ENCODE measurements around the gene MAPK12.

MAPK12 gene

DNA sequence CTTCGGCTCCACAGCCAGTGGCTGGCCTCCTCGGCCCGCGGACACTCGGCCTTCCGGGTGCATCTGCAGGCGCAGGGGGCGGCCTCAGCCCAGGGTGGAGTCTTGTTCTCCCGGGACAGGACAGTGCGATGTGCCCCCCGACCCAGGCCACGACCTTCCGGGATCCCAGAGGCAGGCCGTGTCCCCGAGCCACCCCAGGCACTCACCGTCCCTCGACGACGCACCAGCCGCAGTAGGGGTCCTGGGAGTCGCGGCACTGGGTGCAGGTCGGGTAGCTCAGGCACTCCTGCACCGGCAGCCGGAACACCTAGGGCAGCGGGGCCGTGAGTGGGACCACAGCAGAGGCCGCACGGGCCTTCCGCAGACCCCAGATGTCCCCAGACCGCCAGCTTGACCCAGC lies 26.2 kb upstream of the MAPK12 start:
- Histone ChIP-seq H3K36me3 (ENCODE audit: control insufficient read depth, insufficient read depth, low read length) (peaks cover 68% of the 10 kb centered on the region), H3K9ac (ENCODE audit: low read depth, low read length) (no peak overlapping the region), H3K27me3 (ENCODE audit: control insufficient read depth, insufficient read depth, low read length) (no peaks in the 10 kb centered on the region)

DNA sequence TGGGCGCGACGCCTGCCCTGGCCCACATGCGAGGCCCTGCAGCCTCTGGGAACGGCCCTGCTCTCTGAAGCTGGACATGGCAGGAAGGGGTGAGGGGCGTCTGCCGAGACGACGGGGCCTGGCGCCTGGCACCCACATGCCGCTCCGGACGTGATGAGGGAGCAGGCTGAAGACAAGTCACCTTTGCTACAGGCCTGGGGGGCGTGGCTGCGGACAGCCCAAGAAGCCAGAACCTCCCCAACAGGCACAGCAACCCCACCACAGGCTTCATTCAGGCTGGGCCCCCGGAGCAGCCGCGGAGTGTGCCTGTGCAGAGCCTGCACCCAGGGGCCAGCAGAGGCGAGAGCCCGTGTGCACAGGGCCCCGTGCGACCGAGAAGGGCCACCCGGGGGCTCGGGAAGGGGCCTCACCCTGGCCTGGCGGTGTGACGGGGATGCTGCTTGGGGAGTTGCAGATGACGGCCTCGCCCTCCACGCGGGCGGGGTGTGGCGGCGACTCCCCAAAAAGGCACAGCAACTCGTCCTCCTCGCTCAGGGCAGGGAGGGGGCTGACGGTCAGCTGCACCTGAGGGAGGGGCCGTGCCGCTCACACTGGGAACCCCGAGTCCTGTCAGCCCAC lies 25.3 kb upstream of the MAPK12 start:
- H3K4me1 ChIP-seq (ENCODE audit: control insufficient read depth, insufficient read depth, low read length) = no peaks in the 10 kb centered on the region
- H3K27me3 ChIP-seq (ENCODE audit: control insufficient read depth, insufficient read depth, low read length) = no peaks in the 10 kb centered on the region
- H3K27ac ChIP-seq (ENCODE audit: low read depth, low read length) = no peak overlapping the region
- H3K9ac ChIP-seq (ENCODE audit: low read depth, low read length) = no peak overlapping the region
- no peak overlapping the region for H3K4me3 ChIP-seq (ENCODE audit: low read depth, low read length)
- H3K9me3 ChIP-seq (ENCODE audit: control insufficient read depth, insufficient read depth, low read length) = no peaks in the 10 kb centered on the region
- H3K36me3 ChIP-seq (ENCODE audit: control insufficient read depth, insufficient read depth, low read length) = peaks cover 77% of the 10 kb centered on the region

More for the DNA sequence above, 26.2 kb upstream of the MAPK12 start:
- Histone ChIP-seq H3K9me3 (ENCODE audit: control insufficient read depth, insufficient read depth, low read length) (no peaks in the 10 kb centered on the region), H3K27ac (ENCODE audit: low read depth, low read length) (no peak overlapping the region), H3K4me3 (ENCODE audit: low read depth, low read length) (no peak overlapping the region), H3K4me1 (ENCODE audit: control insufficient read depth, insufficient read depth, low read length) (peaks cover 3% of the 10 kb centered on the region)

DNA sequence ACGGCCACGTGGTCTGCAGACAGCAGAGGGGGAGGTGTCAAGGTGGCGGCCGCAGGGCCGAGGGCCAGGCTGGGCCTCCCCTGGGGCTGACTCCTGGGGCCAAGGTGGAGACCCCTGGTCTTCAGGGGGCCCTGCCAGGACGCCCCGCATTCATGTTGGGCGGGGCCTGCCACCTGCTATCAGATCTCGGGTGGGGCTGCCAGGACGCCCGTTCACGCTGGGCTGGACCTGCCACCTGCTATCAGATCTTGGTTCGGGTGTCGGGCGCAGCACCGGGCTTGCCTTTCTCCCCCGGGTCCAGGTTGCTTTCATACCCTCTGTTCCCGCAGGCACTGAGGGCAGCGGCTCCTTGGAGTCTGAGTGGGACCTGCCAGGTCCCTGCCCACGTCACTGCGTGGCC lies 24.8 kb upstream of the MAPK12 start:
- Histone ChIP-seq H3K27ac (ENCODE audit: low read depth, low read length) (no peak overlapping the region), H3K9ac (ENCODE audit: low read depth, low read length) (no peak overlapping the region), H3K4me3 (ENCODE audit: low read depth, low read length) (no peak overlapping the region), H3K36me3 (ENCODE audit: control insufficient read depth, insufficient read depth, low read length) (peaks cover 78% of the 10 kb centered on the region), H3K9me3 (ENCODE audit: control insufficient read depth, insufficient read depth, low read length) (no peaks in the 10 kb centered on the region), H3K4me1 (ENCODE audit: control insufficient read depth, insufficient read depth, low read length) (no peaks in the 10 kb centered on the region), H3K27me3 (ENCODE audit: control insufficient read depth, insufficient read depth, low read length) (no peaks in the 10 kb centered on the region)

DNA sequence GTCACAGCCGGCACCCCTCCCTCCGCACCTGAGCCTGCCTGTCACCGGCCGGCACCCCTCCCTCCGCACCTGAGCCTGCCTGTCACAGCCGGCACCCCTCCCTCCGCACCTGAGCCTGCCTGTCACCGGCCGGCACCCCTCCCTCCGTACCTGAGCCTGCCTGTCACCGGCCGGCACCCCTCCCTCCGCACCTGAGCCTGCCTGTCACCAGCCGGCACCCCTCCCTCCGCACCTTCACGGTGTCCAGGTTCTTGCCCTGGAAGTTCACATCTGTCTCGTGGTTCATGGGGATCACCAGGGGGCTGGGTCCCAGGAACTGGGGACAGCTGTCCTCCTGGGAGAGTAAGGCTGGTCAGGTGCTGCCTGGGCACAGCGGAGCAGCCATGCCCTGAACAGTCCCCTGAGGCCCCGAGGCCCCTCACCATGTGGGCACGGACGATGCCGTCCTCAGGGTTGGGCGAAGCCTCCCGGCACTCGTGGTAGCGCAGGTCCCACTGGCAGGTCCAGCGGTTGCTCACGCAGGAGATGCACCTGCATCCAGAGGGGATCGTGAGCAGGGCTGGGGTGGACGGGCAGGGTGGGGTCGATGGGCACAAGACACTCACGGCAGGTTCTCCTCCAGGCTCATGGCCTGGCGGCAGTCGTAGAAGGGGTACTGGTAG lies 24.2 kb upstream of the MAPK12 start:
- Histone ChIP-seq H3K4me3 (ENCODE audit: low read depth, low read length) (no peak overlapping the region), H3K27ac (ENCODE audit: low read depth, low read length) (no peak overlapping the region), H3K4me1 (ENCODE audit: control insufficient read depth, insufficient read depth, low read length) (no peaks in the 10 kb centered on the region), H3K27me3 (ENCODE audit: control insufficient read depth, insufficient read depth, low read length) (no peaks in the 10 kb centered on the region), H3K9ac (ENCODE audit: low read depth, low read length) (no peak overlapping the region), H3K9me3 (ENCODE audit: control insufficient read depth, insufficient read depth, low read length) (no peaks in the 10 kb centered on the region), H3K36me3 (ENCODE audit: control insufficient read depth, insufficient read depth, low read length) (peaks cover 81% of the 10 kb centered on the region)

DNA sequence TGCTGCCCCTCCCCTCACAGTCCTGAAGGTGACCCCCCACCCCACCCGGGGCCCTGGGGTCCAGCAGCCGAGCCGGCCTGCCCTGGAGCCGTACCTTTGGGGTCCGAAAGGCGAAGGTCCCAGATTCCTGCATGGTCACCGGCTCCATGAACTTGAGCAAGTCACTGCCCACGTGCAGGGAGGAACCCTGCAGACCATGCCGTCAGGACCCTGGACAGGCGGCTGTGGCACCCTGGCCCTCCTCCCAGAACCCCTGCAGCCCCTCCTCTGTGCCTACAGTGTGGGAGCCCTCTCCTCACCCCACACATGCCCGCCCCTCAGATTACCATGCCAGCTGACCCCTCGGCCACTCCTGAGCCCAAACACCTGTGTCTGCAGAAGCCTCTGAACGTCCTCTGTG lies 23.0 kb upstream of the MAPK12 start:
- H3K36me3 ChIP-seq (ENCODE audit: control insufficient read depth, insufficient read depth, low read length) = peaks cover 82% of the 10 kb centered on the region
- H3K4me3 ChIP-seq (ENCODE audit: low read depth, low read length) = no peak overlapping the region
- no peaks in the 10 kb centered on the region for H3K27me3 ChIP-seq (ENCODE audit: control insufficient read depth, insufficient read depth, low read length)
- H3K4me1 ChIP-seq (ENCODE audit: control insufficient read depth, insufficient read depth, low read length) = no peaks in the 10 kb centered on the region
- no peaks in the 10 kb centered on the region for H3K9me3 ChIP-seq (ENCODE audit: control insufficient read depth, insufficient read depth, low read length)
- no peak overlapping the region for H3K9ac ChIP-seq (ENCODE audit: low read depth, low read length)
- H3K27ac ChIP-seq (ENCODE audit: low read depth, low read length) = no peak overlapping the region

DNA sequence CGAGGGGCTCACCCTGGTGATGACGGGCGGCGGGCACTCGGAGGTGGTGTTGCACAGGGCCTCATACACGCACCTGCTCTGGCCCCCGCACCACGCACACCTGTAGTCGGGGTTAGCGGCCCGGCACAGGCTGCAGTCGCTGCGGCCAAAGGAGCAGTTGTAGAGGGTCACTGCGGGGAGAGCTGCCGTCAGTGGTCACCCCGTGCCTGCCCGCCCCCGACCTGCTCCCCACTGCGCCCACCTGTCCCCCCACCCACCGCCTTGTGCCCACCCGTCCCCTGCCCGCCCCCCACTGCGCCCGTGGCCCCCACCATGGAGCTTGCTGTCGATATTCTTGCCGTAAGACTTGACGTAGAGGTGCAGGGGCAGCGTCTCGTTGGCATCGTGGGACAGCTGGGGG lies 22.3 kb upstream of the MAPK12 start:
- no peaks in the 10 kb centered on the region for H3K27me3 ChIP-seq (ENCODE audit: control insufficient read depth, insufficient read depth, low read length)
- no peak overlapping the region for H3K27ac ChIP-seq (ENCODE audit: low read depth, low read length)

DNA sequence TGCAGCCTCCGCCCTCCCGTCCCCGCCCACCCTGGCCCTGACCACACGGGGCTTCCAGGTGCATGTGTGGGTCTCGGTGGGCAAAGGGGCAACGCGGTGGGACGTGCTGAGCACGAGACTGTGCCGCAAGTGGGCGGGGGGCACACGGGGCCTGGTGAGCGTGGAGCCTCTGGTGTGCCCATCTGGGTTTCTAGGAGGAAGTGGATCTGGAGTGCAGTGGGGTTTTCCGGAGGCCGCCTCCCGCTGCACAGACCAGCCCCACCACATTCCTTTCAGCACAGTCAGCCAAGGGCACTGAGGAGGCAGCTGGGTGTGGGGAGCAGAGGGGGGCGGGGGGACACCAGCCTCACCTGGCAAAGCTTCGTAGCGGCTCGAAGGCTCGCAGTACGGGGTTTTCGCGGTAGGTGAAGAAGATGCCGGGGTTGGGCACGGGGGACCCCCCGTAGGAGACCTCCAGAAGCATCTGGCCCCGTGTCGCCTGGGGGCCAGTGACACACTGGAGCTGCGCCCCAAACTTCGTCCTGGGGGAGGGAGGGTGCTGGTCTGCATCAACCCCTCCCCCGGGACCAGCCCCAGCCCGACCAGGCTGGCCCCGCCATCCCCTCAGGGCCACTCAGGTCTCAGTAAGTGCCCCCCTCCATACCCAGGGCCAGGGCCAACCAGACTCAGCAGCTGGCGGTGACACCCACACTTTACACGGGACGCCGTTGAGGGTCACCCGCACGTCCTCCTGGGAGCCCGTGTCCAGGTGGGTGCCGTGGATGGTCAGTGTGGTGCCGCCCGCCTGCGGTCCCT lies 21.1 kb upstream of the MAPK12 start:
- Histone ChIP-seq H3K27me3 (ENCODE audit: control insufficient read depth, insufficient read depth, low read length) (no peaks in the 10 kb centered on the region), H3K4me3 (ENCODE audit: low read depth, low read length) (no peak overlapping the region), H3K27ac (ENCODE audit: low read depth, low read length) (no peak overlapping the region), H3K36me3 (ENCODE audit: control insufficient read depth, insufficient read depth, low read length) (peaks cover 83% of the 10 kb centered on the region), H3K4me1 (ENCODE audit: control insufficient read depth, insufficient read depth, low read length) (no peaks in the 10 kb centered on the region), H3K9ac (ENCODE audit: low read depth, low read length) (no peak overlapping the region), H3K9me3 (ENCODE audit: control insufficient read depth, insufficient read depth, low read length) (no peaks in the 10 kb centered on the region)

More for the DNA sequence above, 22.3 kb upstream of the MAPK12 start:
- no peaks in the 10 kb centered on the region for H3K9me3 ChIP-seq (ENCODE audit: control insufficient read depth, insufficient read depth, low read length)
- no peaks in the 10 kb centered on the region for H3K4me1 ChIP-seq (ENCODE audit: control insufficient read depth, insufficient read depth, low read length)
- H3K4me3 ChIP-seq (ENCODE audit: low read depth, low read length) = no peak overlapping the region
- H3K36me3 ChIP-seq (ENCODE audit: control insufficient read depth, insufficient read depth, low read length) = peaks cover 82% of the 10 kb centered on the region
- no peak overlapping the region for H3K9ac ChIP-seq (ENCODE audit: low read depth, low read length)

DNA sequence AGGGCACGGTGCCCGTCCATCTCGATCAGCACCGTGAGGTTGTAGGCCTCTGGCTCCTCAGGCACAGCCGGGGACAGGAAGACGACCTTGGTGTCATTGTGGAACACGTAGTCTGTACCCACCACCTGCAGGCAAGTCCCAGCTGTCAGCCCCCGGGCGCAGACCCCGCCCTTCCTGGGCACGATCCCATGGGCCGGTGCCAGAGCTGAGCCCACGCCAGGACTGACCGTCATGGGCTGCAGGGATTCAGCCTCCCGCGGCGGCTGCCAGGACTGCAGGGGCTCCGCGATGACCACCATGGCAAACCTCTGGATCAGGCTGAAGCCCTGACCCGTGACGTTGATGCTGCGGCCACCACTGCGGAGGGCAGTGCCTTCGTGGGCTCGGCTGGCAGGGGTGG lies 20.5 kb upstream of the MAPK12 start:
- no peaks in the 10 kb centered on the region for H3K9me3 ChIP-seq (ENCODE audit: control insufficient read depth, insufficient read depth, low read length)
- no peak overlapping the region for H3K9ac ChIP-seq (ENCODE audit: low read depth, low read length)
- H3K36me3 ChIP-seq (ENCODE audit: control insufficient read depth, insufficient read depth, low read length) = peaks cover 84% of the 10 kb centered on the region
- H3K4me1 ChIP-seq (ENCODE audit: control insufficient read depth, insufficient read depth, low read length) = no peaks in the 10 kb centered on the region
- no peak overlapping the region for H3K4me3 ChIP-seq (ENCODE audit: low read depth, low read length)
- no peaks in the 10 kb centered on the region for H3K27me3 ChIP-seq (ENCODE audit: control insufficient read depth, insufficient read depth, low read length)
- H3K27ac ChIP-seq (ENCODE audit: low read depth, low read length) = peak overlapping the region; percentile 20

DNA sequence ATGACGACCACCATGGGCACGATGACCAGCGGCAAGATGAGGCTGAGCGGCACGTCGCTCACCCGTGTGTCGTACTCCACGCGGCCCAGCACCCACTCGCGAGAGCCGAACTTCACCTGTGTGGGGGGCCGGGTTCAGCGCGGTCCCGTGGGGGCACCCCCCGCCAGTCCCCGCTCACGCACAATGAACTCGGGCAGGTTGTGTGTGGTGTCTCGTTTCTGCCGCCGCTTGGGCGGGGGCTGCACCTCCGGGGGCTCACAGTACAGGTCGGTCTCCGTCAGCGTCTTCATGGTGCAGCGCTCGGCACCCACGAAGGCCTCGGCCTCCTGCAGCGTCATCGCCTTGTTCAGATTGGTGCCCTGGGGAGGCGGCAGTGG lies 19.9 kb upstream of the MAPK12 start:
- Histone ChIP-seq H3K9ac (ENCODE audit: low read depth, low read length) (no peak overlapping the region), H3K4me3 (ENCODE audit: low read depth, low read length) (no peak overlapping the region), H3K36me3 (ENCODE audit: control insufficient read depth, insufficient read depth, low read length) (peaks cover 83% of the 10 kb centered on the region), H3K27ac (ENCODE audit: low read depth, low read length) (peak overlapping the region; percentile 20), H3K4me1 (ENCODE audit: control insufficient read depth, insufficient read depth, low read length) (no peaks in the 10 kb centered on the region), H3K27me3 (ENCODE audit: control insufficient read depth, insufficient read depth, low read length) (no peaks in the 10 kb centered on the region), H3K9me3 (ENCODE audit: control insufficient read depth, insufficient read depth, low read length) (peaks cover 1% of the 10 kb centered on the region; the same call in 1 of the 2 replicates)

DNA sequence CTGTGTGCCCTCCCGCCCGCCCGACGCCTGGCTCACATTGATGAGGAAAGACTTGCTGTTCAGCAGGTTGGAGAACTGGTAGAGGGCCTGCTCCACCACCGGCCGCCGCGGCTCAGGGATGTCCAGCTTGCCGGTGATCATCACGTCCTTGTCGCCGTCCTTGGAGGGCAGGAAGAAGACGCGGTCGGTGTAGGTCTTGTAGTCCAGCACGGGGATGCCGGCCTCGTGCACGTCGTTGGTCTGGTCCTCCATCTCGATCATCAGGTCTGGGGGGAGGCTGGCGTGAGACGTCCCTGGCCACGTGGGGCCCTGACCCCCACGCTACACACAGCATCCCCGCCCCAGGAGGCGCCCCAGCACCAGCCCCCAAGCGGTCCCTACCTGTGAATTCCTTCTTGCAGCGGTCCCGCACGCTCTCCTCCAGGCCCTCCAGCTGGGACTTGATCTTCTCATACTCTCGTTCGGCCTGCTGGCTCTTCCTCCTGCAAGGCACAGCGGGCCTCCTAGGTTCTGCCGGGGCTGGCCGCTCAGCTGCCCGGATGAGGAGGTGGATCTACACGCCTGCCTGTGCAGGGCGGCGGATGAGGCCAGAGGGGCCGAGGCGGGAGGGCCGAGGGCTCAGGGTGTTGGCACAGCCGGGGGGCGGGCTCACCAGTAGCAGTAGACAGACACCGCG lies 19.4 kb upstream of the MAPK12 start:
- H3K4me3 ChIP-seq (ENCODE audit: low read depth, low read length) = no peak overlapping the region
- peaks cover 5% of the 10 kb centered on the region; the same call in 1 of the 2 replicates for H3K9me3 ChIP-seq (ENCODE audit: control insufficient read depth, insufficient read depth, low read length)
- peaks cover 82% of the 10 kb centered on the region for H3K36me3 ChIP-seq (ENCODE audit: control insufficient read depth, insufficient read depth, low read length)
- H3K4me1 ChIP-seq (ENCODE audit: control insufficient read depth, insufficient read depth, low read length) = no peaks in the 10 kb centered on the region
- no peak overlapping the region for H3K9ac ChIP-seq (ENCODE audit: low read depth, low read length)
- no peaks in the 10 kb centered on the region for H3K27me3 ChIP-seq (ENCODE audit: control insufficient read depth, insufficient read depth, low read length)
- H3K27ac ChIP-seq (ENCODE audit: low read depth, low read length) = no peak overlapping the region

Data from HUES48 (cell line).